B cell (primary cell): Measurements from ENCODE around the gene TMEM255B. TPM values are rescaled to one million over a fixed set of nuclear protein-coding genes. Genes with fewer than 3 reads are reported as not detected.

ENCODE experiments used
- ATAC-seq: fragments of 200-7000 bp; cut with Tn5 transposase; one replicate; pipeline ENCODE4 v1.10.0; 2021; ENCODE audit warnings: low read depth, mild to moderate bottlenecking, moderate number of reproducible peaks, moderate library complexity
- CTCF ChIA-PET: fragments of 350-600 bp; sonication (Branson Sonifier 250); formaldehyde crosslinking; loops from one replicate; lab custom pipeline; 2021; ENCODE audit warnings: antibody characterized with exemption, inconsistent platforms; lab: Charles Lee
- POLR2A ChIA-PET: fragments of 350-600 bp; sonication (Branson Sonifier 250); formaldehyde crosslinking; loops from one replicate; lab custom pipeline; 2021; ENCODE audit warnings: antibody characterized with exemption; lab: Charles Lee
- DNase-seq: peaks from one replicate; pipeline ENCODE4 v3.0.0; 2013
- H2AFZ ChIP-seq: 2 replicates; pipeline ENCODE4 v1.6.1; 2012; ENCODE audit warnings: mild to moderate bottlenecking, low read depth, low read length; ENCODE audit not compliant: insufficient read depth, poor library complexity, severe bottlenecking
- H3K27ac ChIP-seq, 2 donors: 1 replicate in 1 of 2; 2 replicates in 1 of 2; pipeline ENCODE4 v1.5.1; 2012 to 2013; ENCODE audit warnings: low read length in 2 of 2, mild to moderate bottlenecking in 2 of 2, moderate library complexity in 1 of 2
- H3K27me3 ChIP-seq, 4 experiments: fragments of 200-600 bp in 1 of 4; sonication (generic) in 1 of 4; replicated peaks in 1 of 4; 1 replicate in 2 of 4; 2 replicates in 2 of 4; pipeline versions ENCODE4 v1.6.1 to v1.7.0; 2013 to 2016; ENCODE audit warnings: low read length in 3 of 4, mild to moderate bottlenecking in 2 of 4, mixed read lengths in 1 of 4, moderate library complexity in 1 of 4; ENCODE audit not compliant: insufficient read depth in 4 of 4, control insufficient read depth in 3 of 4; ENCODE audit errors: control extremely low read depth in 1 of 4
- H3K36me3 ChIP-seq, 2 experiments: replicated peaks in 1 of 2; 1 replicate in 1 of 2; 2 replicates in 1 of 2; pipeline versions ENCODE4 v1.6.1 to v1.7.1; 2013; ENCODE audit warnings: low read length in 1 of 2; ENCODE audit not compliant: insufficient read depth in 2 of 2, control insufficient read depth in 1 of 2; ENCODE audit errors: control extremely low read depth in 1 of 2, extremely low read depth in 1 of 2
- H3K4me1 ChIP-seq, 2 donors: fragments of 200-600 bp in 1 of 2; sonication (generic) in 1 of 2; 1 replicate in 1 of 2; 2 replicates in 1 of 2; pipeline versions ENCODE4 v1.5.1 to v1.6.1; 2013 to 2017; ENCODE audit warnings: low read length in 2 of 2; ENCODE audit not compliant: control insufficient read depth in 2 of 2, insufficient read depth in 2 of 2
- H3K4me2 ChIP-seq: replicated peaks from 2 replicates; pipeline ENCODE3; 2012; ENCODE audit warnings: mild to moderate bottlenecking, low read depth, low read length; ENCODE audit not compliant: poor library complexity, severe bottlenecking
- H3K4me3 ChIP-seq, 5 experiments: fragments of 200-600 bp in 1 of 5; sonication (generic) in 1 of 5; 1 replicate in 3 of 5; 2 replicates in 2 of 5; pipeline versions ENCODE4 v1.5.1 to v1.7.0; 2011 to 2016; ENCODE audit warnings: low read length in 4 of 5, mild to moderate bottlenecking in 4 of 5, low read depth in 2 of 5, control low read depth in 1 of 5, moderate library complexity in 1 of 5; ENCODE audit not compliant: insufficient read depth in 1 of 5; ENCODE audit errors: control extremely low read depth in 1 of 5, extremely low read depth in 1 of 5
- H3K79me2 ChIP-seq: fragments of 200-600 bp; sonication (generic); one replicate; pipeline ENCODE4 v1.6.0; 2016; ENCODE audit warnings: low read length; ENCODE audit not compliant: control insufficient read depth, insufficient read depth
- H3K9ac ChIP-seq: fragments of 200-600 bp; sonication (generic); 2 replicates; pipeline ENCODE4 v1.6.1; 2017; ENCODE audit warnings: mild to moderate bottlenecking, low read length, moderate library complexity
- H3K9me3 ChIP-seq, 3 donors: one replicate each; pipeline versions ENCODE4 v1.6.1 to v1.7.1; 2013; ENCODE audit warnings: low read length in 2 of 3; ENCODE audit not compliant: control insufficient read depth in 2 of 3, insufficient read depth in 1 of 3; ENCODE audit errors: control extremely low read depth in 1 of 3
- H4K20me1 ChIP-seq: 2 replicates; pipeline ENCODE4 v1.6.0; 2012; ENCODE audit warnings: mild to moderate bottlenecking, low read length; ENCODE audit not compliant: insufficient read depth, control insufficient read depth, poor library complexity, severe bottlenecking
- H3K27ac Mint-ChIP-seq: one replicate; pipeline ENCODE4 v1.8.0; 2021; ENCODE audit warnings: mixed read lengths
- H3K27me3 Mint-ChIP-seq: one replicate; pipeline ENCODE4 v1.8.0; 2021; ENCODE audit warnings: mixed read lengths
- H3K4me1 Mint-ChIP-seq: one replicate; pipeline ENCODE4 v1.8.0; 2021; ENCODE audit warnings: mixed read lengths
- H3K4me3 Mint-ChIP-seq: one replicate; pipeline ENCODE4 v1.8.0; 2021; ENCODE audit warnings: mixed read lengths
- H3K9me3 Mint-ChIP-seq: one replicate; pipeline ENCODE4 v1.8.0; 2022; ENCODE audit warnings: mixed read lengths; ENCODE audit not compliant: insufficient read depth
- EZH2 ChIP-seq: IDR thresholded peaks from 2 replicates; pipeline ENCODE4 v1.6.1; 2012; ENCODE audit warnings: borderline replicate concordance, low read depth, mild to moderate bottlenecking, moderate library complexity, low read length; ENCODE audit not compliant: insufficient read depth, poor library complexity, severe bottlenecking
- WGBS: methylation state at CpG from one replicate; pipeline ENCODE4 v1.1.5; 2013; ENCODE audit warnings: missing lambda C conversion rate; ENCODE audit not compliant: insufficient coverage; 5-methylcytosine and 5-hydroxymethylcytosine counted together
- intact Hi-C: fragments of 100-400 bp; cut with micrococcal nuclease; formaldehyde crosslinking; loops from one replicate; pipeline ENCODE4 v1.10.0; 2022
- polyA plus RNA-seq: library from polyadenylated mRNA; depleted of rRNA; stranded (reverse); fragments of >200 nt; gene quantifications from 2 replicates; pipeline ENCODE4 v1.2.3, GENCODE V29; 2012
- total RNA-seq, 2 donors: library from RNA; stranded (reverse); fragments of 120-200 nt in 1 of 2; gene quantifications; 1 replicate in 1 of 2; 2 replicates in 1 of 2; pipeline versions ENCODE4 v1.2.3 to v1.2.4, GENCODE V29; 2013 to 2022
- TF ChIP-seq, protein P1 (sequence below): fragments of 200-600 bp; IDR thresholded peaks from one replicate; pipeline ENCODE4 v1.8.0; 2022; ENCODE audit warnings: antibody characterized with exemption, mild to moderate bottlenecking

The TMEM255B gene
- total and polyA plus RNA-seq, 2 donors (not counting 1 experiment from before 2014, with no cell fraction given): 2.1 to 8.2 TPM

DNA sequence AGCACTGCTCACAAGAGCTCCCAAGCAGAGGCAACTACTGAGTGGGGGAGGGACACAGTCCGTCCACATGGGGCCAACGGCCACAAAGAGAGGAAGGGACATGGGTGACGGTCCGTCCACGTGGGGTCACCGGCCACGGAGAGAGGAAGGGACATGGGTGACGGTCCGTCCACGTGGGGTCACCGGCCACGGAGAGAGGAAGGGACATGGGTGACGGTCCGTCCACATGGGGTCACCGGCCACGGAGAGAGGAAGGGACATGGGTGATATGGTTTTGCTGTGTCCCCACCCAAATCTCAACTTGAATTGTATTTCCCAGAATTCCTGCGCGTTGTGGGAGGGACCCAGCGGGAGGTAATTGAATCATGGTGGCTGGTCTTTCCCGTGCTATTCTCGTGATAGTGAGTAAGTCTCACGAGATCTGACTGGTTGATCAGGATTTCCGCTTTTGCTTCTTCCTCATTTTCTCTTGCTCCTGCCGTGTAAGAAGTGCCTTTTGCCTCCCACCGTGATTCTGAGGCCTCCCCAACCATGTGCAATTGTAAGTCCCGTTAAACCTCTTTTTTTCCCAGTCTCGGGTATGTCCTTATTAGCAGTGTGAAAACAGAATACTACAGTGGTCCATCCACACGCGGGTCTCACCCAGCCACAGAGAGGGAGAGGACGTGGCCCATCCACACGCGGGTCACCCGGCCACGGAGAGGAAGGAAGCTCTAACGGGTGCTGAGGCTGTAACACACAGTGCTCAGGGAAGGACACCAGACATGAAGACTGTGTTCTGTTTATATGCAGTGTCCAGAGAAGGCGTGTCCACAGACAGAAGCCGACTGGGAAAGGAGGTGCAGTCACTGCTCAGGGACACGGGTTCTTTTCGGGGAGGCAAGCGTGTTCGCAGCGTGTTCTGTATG, 56.4 kb downstream of the TMEM255B start:
- Histone ChIP-seq H3K4me1 (peaks cover 11 to 18% of the 10 kb centered on the region in 2 donors), H3K9me3 (peaks cover 0 to 22% (median 0%) of the 10 kb centered on the region in 3 donors), H3K4me2 (peak overlapping the region; percentile 71), H3K27me3 (no peaks in the 10 kb centered on the region), H3K27ac (peak overlapping the region; percentile 41 to 62), H4K20me1 (peaks cover 45% of the 10 kb centered on the region), H3K9ac (peak overlapping the region; percentile 65), H3K79me2 (peaks cover 49% of the 10 kb centered on the region), H2AFZ (peak overlapping the region; percentile 77), H3K36me3 (peaks cover 0 to 3% of the 10 kb centered on the region in 2 experiments), H3K4me3 (peak overlapping the region; percentile 3 to 79 (median 75))
- POLR2A ChIA-PET: no interaction called here
- CTCF ChIA-PET: interaction anchor here (0.7 to 1.3 kb wide), 3 partner anchors 295 to 408 kb away, joined by 3 to 4 read pairs (median 4); no protein-coding TSS in a partner anchor
- H3K27me3 Mint-ChIP-seq: no peaks in the 10 kb centered on the region
- peak overlapping the region; percentile 94 for H3K27ac Mint-ChIP-seq
- no peaks in the 10 kb centered on the region for H3K9me3 Mint-ChIP-seq
- peaks cover 23% of the 10 kb centered on the region for H3K4me1 Mint-ChIP-seq
- TF ChIP-seq, protein P1, sequence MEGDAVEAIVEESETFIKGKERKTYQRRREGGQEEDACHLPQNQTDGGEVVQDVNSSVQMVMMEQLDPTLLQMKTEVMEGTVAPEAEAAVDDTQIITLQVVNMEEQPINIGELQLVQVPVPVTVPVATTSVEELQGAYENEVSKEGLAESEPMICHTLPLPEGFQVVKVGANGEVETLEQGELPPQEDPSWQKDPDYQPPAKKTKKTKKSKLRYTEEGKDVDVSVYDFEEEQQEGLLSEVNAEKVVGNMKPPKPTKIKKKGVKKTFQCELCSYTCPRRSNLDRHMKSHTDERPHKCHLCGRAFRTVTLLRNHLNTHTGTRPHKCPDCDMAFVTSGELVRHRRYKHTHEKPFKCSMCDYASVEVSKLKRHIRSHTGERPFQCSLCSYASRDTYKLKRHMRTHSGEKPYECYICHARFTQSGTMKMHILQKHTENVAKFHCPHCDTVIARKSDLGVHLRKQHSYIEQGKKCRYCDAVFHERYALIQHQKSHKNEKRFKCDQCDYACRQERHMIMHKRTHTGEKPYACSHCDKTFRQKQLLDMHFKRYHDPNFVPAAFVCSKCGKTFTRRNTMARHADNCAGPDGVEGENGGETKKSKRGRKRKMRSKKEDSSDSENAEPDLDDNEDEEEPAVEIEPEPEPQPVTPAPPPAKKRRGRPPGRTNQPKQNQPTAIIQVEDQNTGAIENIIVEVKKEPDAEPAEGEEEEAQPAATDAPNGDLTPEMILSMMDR: no peak
- no peak for TF ChIP-seq EZH2
- peak; percentile 79 for DNase-seq
- peak overlapping the region; percentile 99 for H3K4me3 Mint-ChIP-seq
- WGBS: 53% methylated on average over 37 of the region's 42 CpGs
- peak; percentile 52 for ATAC-seq
- intact Hi-C loops: loop anchor here (2.0 to 5.0 kb wide), 2 partner anchors 57 to 317 kb away; partner anchors contain the start of genes RASA3 and TMEM255B
